Measurements from ENCODE around the gene CA6.
"Not testable (repeated sequence)": the region's sequence is repeated elsewhere in the genome, so short reads cannot be mapped to it uniquely, and the experiment has no call there.

DNA sequence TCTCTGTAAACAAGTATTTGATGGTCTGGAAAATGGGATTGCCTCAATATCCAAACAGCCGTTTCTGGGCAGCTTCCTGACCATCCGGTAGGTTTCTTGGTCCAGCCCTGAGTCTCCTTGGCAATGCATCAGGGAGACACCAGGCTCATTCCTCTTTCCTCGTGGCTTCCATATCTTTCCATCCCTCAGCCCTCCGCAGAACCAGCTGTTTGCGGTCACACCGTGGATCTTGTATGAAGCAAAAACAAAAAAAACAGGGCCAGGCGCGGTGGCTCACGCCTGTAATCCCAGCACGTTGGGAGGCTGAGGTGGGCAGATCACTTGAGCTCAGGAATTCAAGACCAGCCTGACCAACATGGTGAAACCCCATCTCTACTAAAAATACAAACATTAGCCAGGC, 28.1 kb upstream of the CA6 start:
- TF ChIP-seq, protein P1, sequence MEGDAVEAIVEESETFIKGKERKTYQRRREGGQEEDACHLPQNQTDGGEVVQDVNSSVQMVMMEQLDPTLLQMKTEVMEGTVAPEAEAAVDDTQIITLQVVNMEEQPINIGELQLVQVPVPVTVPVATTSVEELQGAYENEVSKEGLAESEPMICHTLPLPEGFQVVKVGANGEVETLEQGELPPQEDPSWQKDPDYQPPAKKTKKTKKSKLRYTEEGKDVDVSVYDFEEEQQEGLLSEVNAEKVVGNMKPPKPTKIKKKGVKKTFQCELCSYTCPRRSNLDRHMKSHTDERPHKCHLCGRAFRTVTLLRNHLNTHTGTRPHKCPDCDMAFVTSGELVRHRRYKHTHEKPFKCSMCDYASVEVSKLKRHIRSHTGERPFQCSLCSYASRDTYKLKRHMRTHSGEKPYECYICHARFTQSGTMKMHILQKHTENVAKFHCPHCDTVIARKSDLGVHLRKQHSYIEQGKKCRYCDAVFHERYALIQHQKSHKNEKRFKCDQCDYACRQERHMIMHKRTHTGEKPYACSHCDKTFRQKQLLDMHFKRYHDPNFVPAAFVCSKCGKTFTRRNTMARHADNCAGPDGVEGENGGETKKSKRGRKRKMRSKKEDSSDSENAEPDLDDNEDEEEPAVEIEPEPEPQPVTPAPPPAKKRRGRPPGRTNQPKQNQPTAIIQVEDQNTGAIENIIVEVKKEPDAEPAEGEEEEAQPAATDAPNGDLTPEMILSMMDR (IDR thresholded peaks at IDR 0.05; ENCODE audit: borderline replicate concordance, extremely low read depth, low read length, poor library complexity, severe bottlenecking), result not testable (repeated sequence)
- TF ChIP-seq EZH2 (IDR thresholded peaks at IDR 0.05; ENCODE audit: borderline replicate concordance, low read depth, low read length, severe bottlenecking), result not testable (repeated sequence)

All from DND-41 (cell line).